Epidermal melanocyte (primary cell): ENCODE data around the gene VPS26A.
"Not testable (repeated sequence)": the region's sequence is repeated elsewhere in the genome, so short reads cannot be mapped to it uniquely, and the experiment has no call there.

Experiments
- DNase-seq: peaks from one replicate; pipeline ENCODE4 v3.0.0; 2011; ENCODE audit warnings: low spot score; ENCODE audit not compliant: insufficient read length

VPS26A gene

GRCh38 chr10:69102440-69102839 lies 21.5 kb upstream of the VPS26A start:
- no peak for DNase-seq

DNA sequence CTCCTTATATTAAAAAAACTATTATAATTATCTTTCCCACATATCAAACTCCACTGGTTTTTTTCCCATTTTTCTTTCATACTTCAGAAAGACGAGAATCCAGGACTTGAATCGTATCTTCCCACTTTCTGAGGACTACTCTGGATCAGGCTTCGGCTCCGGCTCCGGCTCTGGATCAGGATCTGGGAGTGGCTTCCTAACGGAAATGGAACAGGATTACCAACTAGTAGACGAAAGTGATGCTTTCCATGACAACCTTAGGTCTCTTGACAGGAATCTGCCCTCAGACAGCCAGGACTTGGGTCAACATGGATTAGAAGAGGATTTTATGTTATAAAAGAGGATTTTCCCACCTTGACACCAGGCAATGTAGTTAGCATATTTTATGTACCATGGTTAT lies 20.2 kb upstream of the VPS26A start:
- no peak for DNase-seq

DNA sequence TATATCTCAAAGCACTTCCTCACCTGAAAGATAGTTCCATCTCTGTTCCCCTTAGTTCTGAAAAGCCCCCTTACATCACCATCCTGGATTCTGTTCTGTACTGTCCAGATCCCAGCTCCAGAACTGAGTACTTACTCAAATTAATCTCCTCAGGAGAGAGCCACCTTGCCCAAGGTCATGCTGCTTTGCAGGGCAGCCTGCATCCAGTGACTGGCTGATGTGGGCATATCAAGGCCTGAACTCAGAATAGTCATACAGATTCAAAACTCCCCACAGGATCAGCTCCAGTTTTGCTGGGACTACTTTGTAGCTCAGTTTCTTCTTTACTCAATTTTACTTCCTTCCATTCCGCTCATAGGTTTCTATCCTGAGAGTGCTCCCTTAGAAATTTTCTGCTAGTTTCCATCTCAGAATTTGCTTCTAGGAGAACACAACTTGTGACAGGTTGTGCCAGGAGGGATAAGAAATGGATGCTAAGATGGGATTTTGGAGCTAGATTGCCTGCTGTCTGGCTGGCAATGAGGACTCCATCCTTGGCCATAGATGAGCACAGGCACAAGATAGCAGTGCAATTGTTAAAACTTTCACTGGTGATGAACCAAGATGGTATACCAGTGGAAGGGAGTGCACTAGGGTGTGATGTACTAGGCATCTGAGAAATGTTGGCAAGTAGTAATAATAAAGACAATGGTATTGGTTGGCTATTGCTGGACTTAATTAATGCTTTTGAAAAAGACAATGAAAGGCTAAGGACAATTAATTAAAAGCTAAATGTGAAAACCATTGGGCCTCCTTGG lies 18.8 kb upstream of the VPS26A start:
- no peak for DNase-seq

GRCh38 chr10:69107176-69107490 lies 16.8 kb upstream of the VPS26A start:
- DNase-seq = no peak

- DNase-seq = no peak
Measured at GRCh38 chr10:69107699-69108098, 16.3 kb upstream of the VPS26A start.

DNA sequence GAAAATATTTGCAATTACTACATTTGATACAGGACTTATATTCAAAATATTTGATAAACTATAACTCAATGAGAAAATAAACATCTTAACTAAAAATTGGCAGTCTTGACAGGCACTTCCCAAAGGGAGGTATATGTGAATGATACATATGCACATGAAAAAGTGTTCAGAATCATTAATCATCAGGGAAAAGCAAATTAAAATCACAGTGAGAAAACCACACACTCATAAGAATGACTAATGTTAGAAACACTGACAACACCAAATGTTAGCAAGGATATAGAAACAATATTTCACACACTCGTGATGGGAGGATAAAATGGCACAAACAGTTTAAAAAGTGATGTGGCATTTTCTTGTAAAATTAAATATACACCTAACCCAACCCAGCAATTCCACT lies 4.1 kb upstream of the VPS26A start:
- no peak for DNase-seq

DNA sequence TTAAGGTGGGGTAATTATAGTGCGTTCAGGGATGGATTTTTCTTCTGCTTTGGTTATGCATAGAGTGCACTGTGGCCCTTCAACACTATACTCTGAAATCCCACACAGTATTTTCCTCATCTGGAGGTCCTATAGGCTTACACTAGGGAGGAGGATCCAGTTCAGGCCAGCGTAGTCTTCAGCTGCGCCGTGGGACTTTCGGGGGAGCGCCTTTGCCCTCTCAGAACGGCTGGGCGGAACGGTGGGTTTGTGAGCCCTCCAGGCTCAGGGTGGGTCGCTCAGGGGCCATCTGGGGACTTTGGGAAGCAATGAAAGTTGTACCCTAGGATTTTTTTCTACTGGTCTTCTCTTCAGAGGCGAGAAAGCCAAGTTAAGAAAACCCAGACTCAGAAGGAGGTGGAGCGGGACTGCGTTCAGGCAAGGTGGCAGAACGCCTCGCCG lies 652 bp upstream of the VPS26A start:
- DNase-seq = peak; percentile 53

- no peak for DNase-seq
Measured at GRCh38 chr10:69124563-69125268, 738 bp downstream of the VPS26A start.

DNA sequence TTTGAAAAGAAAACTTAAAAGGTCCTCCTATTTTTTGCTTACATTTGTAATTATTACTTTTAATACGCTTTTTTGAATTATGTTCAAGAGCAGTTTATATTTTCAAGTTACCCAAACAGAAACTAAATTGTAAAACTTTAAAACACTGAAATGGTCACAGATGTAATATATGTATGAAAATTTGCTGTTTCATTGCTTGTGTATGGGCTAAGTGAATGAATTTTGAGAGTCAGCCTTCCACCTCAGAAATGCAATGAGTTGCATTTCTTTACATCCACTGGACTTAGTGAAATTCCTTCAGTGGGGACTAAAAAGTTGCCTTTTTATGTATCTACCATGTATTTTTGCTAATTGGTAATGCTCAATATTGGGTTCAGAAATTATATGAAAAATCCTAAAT lies 1.6 kb downstream of the VPS26A start:
- DNase-seq = no peak

GRCh38 chr10:69130251-69130650 lies 6.3 kb downstream of the VPS26A start:
- DNase-seq = no peak

DNA sequence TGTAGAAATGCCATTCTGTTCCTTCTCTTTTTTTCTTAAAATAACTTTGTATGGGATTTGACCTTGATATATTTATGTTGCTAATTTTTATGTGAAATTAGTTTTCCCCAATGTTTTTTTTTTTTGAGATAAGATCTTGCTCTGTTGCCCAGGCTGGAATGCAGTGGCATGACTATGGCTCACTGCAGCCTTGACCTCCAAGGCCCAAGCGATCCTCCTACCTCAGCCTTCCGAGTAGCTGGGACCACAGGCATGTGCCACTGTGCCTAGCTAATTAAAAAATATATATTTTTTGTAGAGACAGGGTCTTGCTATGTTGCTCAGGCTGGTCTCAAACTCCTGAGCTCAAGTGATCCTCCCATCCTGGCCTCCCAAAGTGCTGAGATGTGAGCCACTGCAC lies 16.0 kb downstream of the VPS26A start:
- DNase-seq = no peak

- DNase-seq = no peak
Measured at GRCh38 chr10:69141304-69141703, 17.3 kb downstream of the VPS26A start.

GRCh38 chr10:69142074-69142473 lies 18.1 kb downstream of the VPS26A start:
- not testable (repeated sequence) for DNase-seq

GRCh38 chr10:69142983-69143382 lies 19.0 kb downstream of the VPS26A start:
- DNase-seq = no peak

GRCh38 chr10:69145329-69145728 lies 21.4 kb downstream of the VPS26A start:
- no peak for DNase-seq

DNA sequence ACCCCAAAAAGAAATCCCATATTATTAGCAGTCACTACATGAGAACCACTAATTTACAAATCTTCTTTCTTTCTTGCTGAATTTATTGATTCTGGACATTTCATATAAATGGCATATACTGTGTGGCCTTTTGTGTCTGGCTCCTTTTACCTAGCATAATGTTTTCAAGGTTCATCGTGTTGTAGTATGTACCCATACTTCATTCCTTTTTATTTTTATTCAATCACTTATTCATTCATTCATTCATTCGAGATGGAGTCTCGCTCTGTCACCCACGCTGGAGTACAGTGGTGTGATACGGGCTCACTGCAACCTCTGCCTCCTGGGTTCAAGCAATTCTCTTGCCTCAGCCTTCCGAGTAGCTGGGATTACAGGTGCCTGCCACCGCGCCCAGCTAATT lies 21.9 kb downstream of the VPS26A start:
- DNase-seq = no peak

DNA sequence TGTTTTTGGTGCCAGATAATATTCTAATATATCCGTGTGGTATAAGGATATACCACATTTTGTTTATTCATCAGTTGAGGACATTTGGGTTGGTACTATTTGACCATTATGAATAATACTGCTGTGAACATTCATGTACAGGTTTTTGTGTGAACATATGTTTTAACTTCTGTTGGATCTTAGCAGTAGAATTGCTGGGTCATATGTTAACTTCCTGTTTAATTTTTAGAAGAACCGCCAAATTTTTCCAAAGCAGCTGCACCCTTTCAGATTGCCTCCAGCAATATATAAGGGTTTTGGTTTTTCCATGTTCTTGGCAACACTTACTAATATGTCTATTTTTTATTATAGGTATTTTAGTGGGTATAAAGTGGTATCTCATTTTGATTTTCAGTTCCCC lies 22.8 kb downstream of the VPS26A start:
- no peak for DNase-seq

- no peak for DNase-seq
Measured at GRCh38 chr10:69151984-69152383, 28.0 kb downstream of the VPS26A start.

DNA sequence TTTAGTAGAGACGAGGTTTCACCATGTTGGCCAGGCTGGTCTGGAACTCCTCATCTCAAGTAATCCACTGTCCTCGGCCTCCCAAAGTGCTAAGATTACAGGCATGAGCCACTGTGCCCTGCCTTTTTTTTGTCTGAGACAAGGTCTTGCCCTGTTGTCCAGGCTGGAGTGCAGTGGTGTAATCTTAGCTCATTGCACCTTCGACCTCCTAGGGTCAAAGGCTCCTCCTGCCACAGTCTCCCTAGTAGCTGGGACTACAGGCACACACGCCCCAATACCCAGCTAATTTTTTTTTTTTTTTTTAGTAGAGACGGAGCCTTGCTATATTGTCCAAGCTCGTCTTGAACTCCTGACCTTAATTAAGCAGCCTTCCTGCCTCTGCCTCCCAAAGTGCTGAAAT lies 29.2 kb downstream of the VPS26A start:
- DNase-seq = no peak

DNA sequence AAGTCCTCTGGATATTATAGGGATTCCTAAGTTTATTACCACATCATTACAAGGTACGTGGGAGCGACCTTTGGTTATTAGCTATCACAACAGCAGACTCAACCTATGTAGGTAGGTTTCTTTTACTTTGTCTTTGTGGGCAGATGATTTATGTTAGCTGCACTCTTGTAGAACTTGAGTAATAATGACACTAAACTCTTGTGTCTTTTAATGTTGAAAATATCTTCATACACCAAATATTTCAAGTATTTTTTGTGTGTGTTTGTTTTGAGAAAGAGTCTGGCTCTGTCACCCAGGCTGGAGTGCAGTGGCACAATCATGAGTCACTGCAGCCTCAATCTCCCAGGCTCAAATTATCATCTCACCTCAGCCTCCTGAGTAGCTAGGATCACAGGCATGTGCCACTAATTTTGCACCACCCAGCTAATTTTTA lies 36.8 kb downstream of the VPS26A start:
- no peak for DNase-seq

- DNase-seq = no peak
Measured at GRCh38 chr10:69168493-69168892, 44.5 kb downstream of the VPS26A start.

- no peak for DNase-seq
Measured at GRCh38 chr10:69172241-69172982, 48.4 kb downstream of the VPS26A start.
